HCT116 (cell line): ENCODE measurements around the gene LTBP1. TPM values are rescaled to one million over a fixed set of nuclear protein-coding genes. Genes with fewer than 3 reads are reported as not detected.

Experiments used
- ATAC-seq: fragments of 200-7000 bp; cut with Tn5 transposase; 2 replicates; pipeline ENCODE4 v1.9.1; 2020; ENCODE audit warnings: mild to moderate bottlenecking, moderate library complexity
- BruUV-seq: library from RNA; stranded (reverse); fragments of 400-500 nt; replicated peaks from 2 replicates; lab custom pipeline; 2021; lab: Mats Ljungman, UMichigan
- CTCF ChIA-PET: fragments of 300-600 bp; sonication (Branson Sonifier 250); formaldehyde crosslinking; loops from one replicate; lab custom pipeline; 2021; ENCODE audit warnings: antibody characterized with exemption; lab: Charles Lee
- POLR2A ChIA-PET: fragments of 300-600, 350-600 bp; sonication (Branson Sonifier 250); formaldehyde crosslinking; loops from one replicate; lab custom pipeline; 2021; ENCODE audit warnings: antibody characterized with exemption; lab: Charles Lee
- RAD21 ChIA-PET, 2 experiments: fragments of 300-600 bp; sonication (Branson Sonifier 250); formaldehyde crosslinking; loops; one replicate each; lab custom pipeline; 2023; ENCODE audit warnings: low total read pairs in 2 of 2; ENCODE audit not compliant: uncharacterized antibody in 2 of 2, unreplicated experiment in 2 of 2, low non-redundant PET in 1 of 2; lab: Charles Lee
- DNase-seq: peaks from one replicate; pipeline ENCODE4 v3.0.0-alpha.2; 2010; ENCODE audit warnings: low read depth, low spot score
- H2AFZ ChIP-seq: fragments of 200-600 bp; shearing (Covaris generic), sonication (generic); 2 replicates; pipeline ENCODE4 v1.6.1; 2017; ENCODE audit warnings: low read depth, mixed run types, mixed read lengths, antibody characterized with exemption, low read length; ENCODE audit not compliant: poor library complexity, severe bottlenecking
- H3K27ac ChIP-seq: 2 replicates; pipeline ENCODE4 v1.5.1; 2012; ENCODE audit warnings: low read depth, low read length
- H3K27me3 ChIP-seq: fragments of 200-600 bp; sonication (generic); 2 replicates; pipeline ENCODE4 v1.6.1; 2016; ENCODE audit warnings: mixed run types, low read length, mixed read lengths; ENCODE audit not compliant: insufficient read depth
- H3K36me3 ChIP-seq, 2 experiments: fragments of 200-500 bp in 1 of 2; fragments of 200-600 bp in 1 of 2; sonication (Bioruptor generic) in 1 of 2; sonication (generic) in 1 of 2; 2 replicates each; pipeline versions ENCODE4 v1.5.1 to v1.6.1; 2014 to 2016; ENCODE audit warnings: low read length in 2 of 2, inconsistent platforms in 1 of 2, mixed read lengths in 1 of 2, mixed run types in 1 of 2; ENCODE audit not compliant: insufficient read depth in 2 of 2, control insufficient read depth in 1 of 2
- H3K4me1 ChIP-seq, 2 experiments: fragments of 200-600 bp in 1 of 2; sonication (generic) in 1 of 2; 2 replicates each; pipeline versions ENCODE4 v1.5.1 to v1.6.1; 2012 to 2017; ENCODE audit warnings: low read length in 2 of 2, inconsistent platforms in 1 of 2, mild to moderate bottlenecking in 1 of 2, mixed read lengths in 1 of 2, mixed run types in 1 of 2, moderate library complexity in 1 of 2; ENCODE audit not compliant: insufficient read depth in 2 of 2, control insufficient read depth in 1 of 2
- H3K4me2 ChIP-seq: fragments of 200-600 bp; sonication (generic); 2 replicates; pipeline ENCODE4 v1.6.1; 2017; ENCODE audit warnings: mixed run types, low read length, mixed read lengths
- H3K4me3 ChIP-seq, 2 experiments: fragments of 200-600 bp in 1 of 2; sonication (generic) in 1 of 2; replicated peaks in 1 of 2; 2 replicates each; pipeline ENCODE4 v1.5.1; 2011 to 2016; ENCODE audit warnings: low read length in 2 of 2, control low read depth in 1 of 2, low read depth in 1 of 2, mild to moderate bottlenecking in 1 of 2, mixed read lengths in 1 of 2, mixed run types in 1 of 2
- H3K79me2 ChIP-seq: fragments of 200-600 bp; sonication (generic); 2 replicates; pipeline ENCODE4 v1.6.1; 2017; ENCODE audit warnings: mild to moderate bottlenecking, mixed run types, low read length, moderate library complexity, mixed read lengths; ENCODE audit not compliant: insufficient read depth
- H3K9ac ChIP-seq: fragments of 200-600 bp; sonication (generic); 2 replicates; pipeline ENCODE4 v1.6.1; 2016; ENCODE audit warnings: low read length, mixed read lengths
- H3K9me2 ChIP-seq: fragments of 200-600 bp; sonication (generic), shearing (Covaris generic); 2 replicates; pipeline ENCODE4 v1.6.1; 2017; ENCODE audit warnings: mixed run types, mild to moderate bottlenecking, moderate library complexity; ENCODE audit not compliant: insufficient read depth
- H3K9me3 ChIP-seq, 2 experiments: fragments of 200-500 bp in 1 of 2; fragments of 200-600 bp in 1 of 2; sonication (Bioruptor generic) in 1 of 2; sonication (generic) in 1 of 2; 2 replicates each; pipeline ENCODE4 v1.6.1; 2014 to 2017; ENCODE audit warnings: low read length in 2 of 2, mixed read lengths in 2 of 2, inconsistent platforms in 1 of 2, low read depth in 1 of 2, mild to moderate bottlenecking in 1 of 2, mixed run types in 1 of 2, moderate library complexity in 1 of 2; ENCODE audit not compliant: control insufficient read depth in 1 of 2, insufficient read depth in 1 of 2
- H4K20me1 ChIP-seq: fragments of 200-600 bp; sonication (generic), shearing (Covaris generic); 2 replicates; pipeline ENCODE4 v1.6.1; 2017; ENCODE audit warnings: mixed run types, mild to moderate bottlenecking, moderate library complexity; ENCODE audit not compliant: insufficient read depth
- CBX3 ChIP-seq: IDR thresholded peaks from 2 replicates; pipeline ENCODE4 v1.6.1; 2012; ENCODE audit warnings: low read depth
- CEBPB ChIP-seq: IDR thresholded peaks from 2 replicates; pipeline ENCODE4 v1.6.1; 2012; ENCODE audit warnings: low read depth
- EGR1 ChIP-seq: IDR thresholded peaks from 2 replicates; pipeline ENCODE4 v1.6.1; 2012; ENCODE audit warnings: low read depth
- ELF1 ChIP-seq: IDR thresholded peaks from 2 replicates; pipeline ENCODE4 v1.6.1; 2012; ENCODE audit warnings: low read depth, borderline replicate concordance
- EZH2 ChIP-seq: fragments of 200-600 bp; sonication (generic); IDR thresholded peaks from 2 replicates; pipeline ENCODE4 v1.6.1; 2017; ENCODE audit warnings: antibody characterized with exemption, mixed run types
- EZH2phosphoT487 ChIP-seq: fragments of 200-600 bp; IDR thresholded peaks from 2 replicates; pipeline ENCODE4 v1.6.1; 2018; ENCODE audit warnings: antibody characterized with exemption, borderline replicate concordance
- FOSL1 ChIP-seq: IDR thresholded peaks from 2 replicates; pipeline ENCODE4 v1.6.1; 2012; ENCODE audit warnings: low read depth
- JUND ChIP-seq: IDR thresholded peaks from 2 replicates; pipeline ENCODE4 v1.6.1; 2012
- POLR2A ChIP-seq: IDR thresholded peaks from 2 replicates; pipeline ENCODE4 v1.7.0; 2011; ENCODE audit warnings: borderline replicate concordance; ENCODE audit not compliant: insufficient read depth, insufficient read length; ENCODE audit errors: extremely low read depth
- POLR2AphosphoS5 ChIP-seq: IDR thresholded peaks from 2 replicates; pipeline ENCODE4 v1.6.1; 2011; ENCODE audit warnings: mild to moderate bottlenecking, low read depth, low read length, moderate library complexity
- RAD21 ChIP-seq: IDR thresholded peaks from 2 replicates; pipeline ENCODE4 v1.6.1; 2012; ENCODE audit warnings: low read depth, mild to moderate bottlenecking
- SIN3A ChIP-seq: IDR thresholded peaks from 2 replicates; pipeline ENCODE4 v1.6.1; 2012; ENCODE audit warnings: low read depth
- SP1 ChIP-seq: IDR thresholded peaks from 2 replicates; pipeline ENCODE4 v1.6.1; 2012; ENCODE audit warnings: low read depth
- SRF ChIP-seq: IDR thresholded peaks from 2 replicates; pipeline ENCODE4 v1.6.1; 2012; ENCODE audit warnings: low read depth
- TCF7L2 ChIP-seq: IDR thresholded peaks from 2 replicates; pipeline ENCODE4 v1.7.0; 2011; ENCODE audit warnings: borderline replicate concordance, inconsistent platforms; ENCODE audit not compliant: insufficient read depth, insufficient read length; ENCODE audit errors: extremely low read depth
- YY1 ChIP-seq: IDR thresholded peaks from 2 replicates; pipeline ENCODE4 v1.6.1; 2011; ENCODE audit warnings: low read length, low read depth, moderate library complexity, mild to moderate bottlenecking; ENCODE audit not compliant: insufficient replicate concordance; ENCODE audit errors: extremely low read depth
- ZFX ChIP-seq: fragments of 450-650 bp; IDR thresholded peaks from 2 replicates; pipeline ENCODE4 v1.6.1; 2017
- ZNF274 ChIP-seq: fragments of 200-500 bp; sonication (Bioruptor generic); IDR thresholded peaks from 2 replicates; pipeline ENCODE4 v1.6.1; 2014; ENCODE audit warnings: mild to moderate bottlenecking, low read depth, low read length, inconsistent platforms
- intact Hi-C: fragments of 100-400 bp; cut with micrococcal nuclease; formaldehyde crosslinking; loops from 2 replicates; pipeline ENCODE4 v1.10.0; 2022
- total RNA-seq: library from RNA; stranded (reverse); gene quantifications from one replicate; pipeline ENCODE4 v1.2.1, GENCODE V29; 2021; ENCODE audit not compliant: unreplicated experiment
- TF ChIP-seq, protein P1 (sequence below): IDR thresholded peaks from 2 replicates; pipeline ENCODE4 v1.6.1; 2011; ENCODE audit warnings: mild to moderate bottlenecking, low read length, moderate library complexity; ENCODE audit not compliant: insufficient replicate concordance; ENCODE audit errors: extremely low read depth
- TF ChIP-seq, protein P2 (sequence below), 3 experiments: fragments of 200-600 bp in 1 of 3; sonication (generic) in 1 of 3; IDR thresholded peaks in 2 of 3; conservative IDR thresholded peaks in 1 of 3; 2 replicates each; pipeline ENCODE4 v1.5.1; 2012 to 2017; ENCODE audit warnings: low read depth in 2 of 3, low read length in 2 of 3, antibody characterized with exemption in 1 of 3, borderline replicate concordance in 1 of 3, control low read depth in 1 of 3, mild to moderate bottlenecking in 1 of 3, mixed read lengths in 1 of 3, mixed run types in 1 of 3, moderate library complexity in 1 of 3; ENCODE audit not compliant: insufficient read depth in 1 of 3

The LTBP1 gene
- total RNA-seq, 1 experiment from 2014 or later: 5.1 TPM

DNA sequence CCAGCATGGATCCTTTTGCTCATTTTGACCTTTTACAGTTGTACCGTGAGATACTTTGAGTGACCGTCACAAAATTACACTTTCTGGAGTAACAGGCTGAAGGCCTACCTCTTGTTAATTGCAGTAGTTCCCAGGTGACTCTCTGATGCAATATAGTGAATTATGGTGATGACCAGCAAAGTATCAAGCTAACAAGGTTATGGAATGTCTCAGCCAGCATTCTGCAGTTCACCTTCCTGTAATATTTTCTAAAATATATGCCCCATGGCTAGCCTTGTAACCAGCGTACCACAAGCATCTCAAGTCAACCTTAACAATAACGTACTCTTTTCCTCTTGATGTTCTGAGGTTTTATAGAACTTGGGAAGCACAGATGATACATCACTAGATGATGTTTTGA, 234.7 kb downstream of the LTBP1 start:
- Histone ChIP-seq H3K4me3 (no peak overlapping the region), H2AFZ (no peak overlapping the region), H3K4me1 (no peaks in the 10 kb centered on the region), H3K79me2 (no peaks in the 10 kb centered on the region), H3K4me2 (no peak overlapping the region), H3K27me3 (no peaks in the 10 kb centered on the region), H3K9ac (no peak overlapping the region), H3K36me3 (no peaks in the 10 kb centered on the region), H3K9me2 (no peaks in the 10 kb centered on the region)
- ChIA-PET POLR2A (no interaction called here), RAD21 (no interaction called here)
- ATAC-seq: no peak
- intact Hi-C loops: no loop called here
- no TSS peak for BruUV-seq
- no peak for DNase-seq
- TF ChIP-seq, protein P1, sequence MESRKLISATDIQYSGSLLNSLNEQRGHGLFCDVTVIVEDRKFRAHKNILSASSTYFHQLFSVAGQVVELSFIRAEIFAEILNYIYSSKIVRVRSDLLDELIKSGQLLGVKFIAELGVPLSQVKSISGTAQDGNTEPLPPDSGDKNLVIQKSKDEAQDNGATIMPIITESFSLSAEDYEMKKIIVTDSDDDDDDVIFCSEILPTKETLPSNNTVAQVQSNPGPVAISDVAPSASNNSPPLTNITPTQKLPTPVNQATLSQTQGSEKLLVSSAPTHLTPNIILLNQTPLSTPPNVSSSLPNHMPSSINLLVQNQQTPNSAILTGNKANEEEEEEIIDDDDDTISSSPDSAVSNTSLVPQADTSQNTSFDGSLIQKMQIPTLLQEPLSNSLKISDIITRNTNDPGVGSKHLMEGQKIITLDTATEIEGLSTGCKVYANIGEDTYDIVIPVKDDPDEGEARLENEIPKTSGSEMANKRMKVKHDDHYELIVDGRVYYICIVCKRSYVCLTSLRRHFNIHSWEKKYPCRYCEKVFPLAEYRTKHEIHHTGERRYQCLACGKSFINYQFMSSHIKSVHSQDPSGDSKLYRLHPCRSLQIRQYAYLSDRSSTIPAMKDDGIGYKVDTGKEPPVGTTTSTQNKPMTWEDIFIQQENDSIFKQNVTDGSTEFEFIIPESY: no peak
- TF ChIP-seq SRF (no peak), SP1 (no peak), ZNF274 (no peak), RAD21 (no peak), ELF1 (no peak), POLR2A (no peak), JUND (no peak), EGR1 (no peak), YY1 (no peak), TCF7L2 (no peak), SIN3A (no peak), EZH2phosphoT487 (no peak), FOSL1 (no peak), POLR2AphosphoS5 (no peak), CBX3 (no peak), ZFX (no peak), EZH2 (no peak), CEBPB (no peak)
- TF ChIP-seq, protein P2, sequence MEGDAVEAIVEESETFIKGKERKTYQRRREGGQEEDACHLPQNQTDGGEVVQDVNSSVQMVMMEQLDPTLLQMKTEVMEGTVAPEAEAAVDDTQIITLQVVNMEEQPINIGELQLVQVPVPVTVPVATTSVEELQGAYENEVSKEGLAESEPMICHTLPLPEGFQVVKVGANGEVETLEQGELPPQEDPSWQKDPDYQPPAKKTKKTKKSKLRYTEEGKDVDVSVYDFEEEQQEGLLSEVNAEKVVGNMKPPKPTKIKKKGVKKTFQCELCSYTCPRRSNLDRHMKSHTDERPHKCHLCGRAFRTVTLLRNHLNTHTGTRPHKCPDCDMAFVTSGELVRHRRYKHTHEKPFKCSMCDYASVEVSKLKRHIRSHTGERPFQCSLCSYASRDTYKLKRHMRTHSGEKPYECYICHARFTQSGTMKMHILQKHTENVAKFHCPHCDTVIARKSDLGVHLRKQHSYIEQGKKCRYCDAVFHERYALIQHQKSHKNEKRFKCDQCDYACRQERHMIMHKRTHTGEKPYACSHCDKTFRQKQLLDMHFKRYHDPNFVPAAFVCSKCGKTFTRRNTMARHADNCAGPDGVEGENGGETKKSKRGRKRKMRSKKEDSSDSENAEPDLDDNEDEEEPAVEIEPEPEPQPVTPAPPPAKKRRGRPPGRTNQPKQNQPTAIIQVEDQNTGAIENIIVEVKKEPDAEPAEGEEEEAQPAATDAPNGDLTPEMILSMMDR (IDR thresholded peaks at IDR 0.05 in 2 of 3, conservative IDR thresholded peaks at IDR 0.05 in 1 of 3; ENCODE audit: borderline replicate concordance in 1 of 3, insufficient read depth in 1 of 3, low read depth in 2 of 3, low read length in 2 of 3): no peak
- TF ChIP-seq, all 23 proteins: peak for 0
- no peaks in the 10 kb centered on the region for H3K9me3 ChIP-seq
- H4K20me1 ChIP-seq: no peaks in the 10 kb centered on the region
- CTCF ChIA-PET: no interaction called here
- no peak overlapping the region for H3K27ac ChIP-seq
